Activated T-cell treated with anti-CD3 and anti-CD28 coated beads for 1 hour (primary cell): ENCODE measurements around the gene KIF4A.
"Not testable (repeated sequence)": the region's sequence is repeated elsewhere in the genome, so short reads cannot be mapped to it uniquely, and the experiment has no call there.

Experiments used
- DNase-seq: peaks from one replicate; pipeline ENCODE4 v3.0.0-alpha.2; 2020; ENCODE audit warnings: low read depth

The KIF4A gene

DNA sequence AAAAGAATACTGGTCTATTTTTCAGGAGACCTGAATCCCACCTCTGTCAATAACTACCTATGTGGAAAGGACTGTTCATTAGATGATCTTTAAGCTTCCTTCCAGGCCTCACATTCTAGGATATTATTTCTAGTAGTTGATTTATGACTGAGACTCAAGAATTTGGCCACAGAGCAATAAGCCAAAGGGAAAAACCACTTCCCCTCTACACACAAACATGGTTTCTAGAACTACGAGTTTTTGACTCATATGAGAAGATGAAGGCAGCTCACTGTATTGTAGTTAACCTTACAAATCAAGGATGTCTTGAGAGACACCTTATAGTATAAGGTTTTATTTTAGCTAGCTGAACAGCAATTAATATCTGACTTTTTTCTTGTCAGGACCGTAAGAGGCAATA lies 96.3 kb downstream of the KIF4A start:
- DNase-seq, result no peak

DNA sequence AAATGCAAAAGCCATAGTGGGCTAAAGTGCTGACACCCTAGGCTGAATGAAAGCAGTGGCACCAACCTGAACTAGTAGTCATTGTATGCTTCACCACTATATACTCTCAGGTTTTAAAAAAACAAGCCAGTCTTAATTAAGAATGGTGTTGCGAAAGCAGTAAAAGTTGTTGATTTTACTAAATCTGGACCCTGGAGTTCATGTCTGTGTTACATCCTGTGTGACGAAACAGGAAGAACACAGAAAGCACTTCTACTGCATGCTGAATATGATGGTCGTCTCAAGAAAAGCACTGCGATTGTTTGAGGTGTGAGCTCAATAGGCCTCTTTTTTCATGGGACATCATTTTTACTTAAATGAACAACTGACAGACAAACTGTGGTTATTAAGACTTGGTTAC lies 109.0 kb downstream of the KIF4A start:
- no peak for DNase-seq

DNA sequence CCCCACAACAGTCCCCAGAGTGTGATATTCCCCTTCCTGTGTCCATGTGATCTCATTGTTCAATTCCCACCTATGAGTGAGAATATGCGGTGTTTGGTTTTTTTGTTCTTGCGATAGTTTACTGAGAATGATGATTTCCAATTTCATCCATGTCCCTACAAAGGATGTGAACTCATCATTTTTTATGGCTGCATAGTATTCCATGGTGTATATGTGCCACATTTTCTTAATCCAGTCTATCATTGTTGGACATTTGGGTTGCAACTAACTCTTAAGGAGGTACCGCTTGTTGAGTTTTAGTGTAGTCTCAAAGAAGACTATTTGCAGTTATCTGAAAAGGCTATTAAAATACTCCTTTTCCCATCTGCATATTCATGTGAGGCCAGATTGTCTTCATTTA lies 110.3 kb downstream of the KIF4A start:
- DNase-seq, result not testable (repeated sequence)

DNA sequence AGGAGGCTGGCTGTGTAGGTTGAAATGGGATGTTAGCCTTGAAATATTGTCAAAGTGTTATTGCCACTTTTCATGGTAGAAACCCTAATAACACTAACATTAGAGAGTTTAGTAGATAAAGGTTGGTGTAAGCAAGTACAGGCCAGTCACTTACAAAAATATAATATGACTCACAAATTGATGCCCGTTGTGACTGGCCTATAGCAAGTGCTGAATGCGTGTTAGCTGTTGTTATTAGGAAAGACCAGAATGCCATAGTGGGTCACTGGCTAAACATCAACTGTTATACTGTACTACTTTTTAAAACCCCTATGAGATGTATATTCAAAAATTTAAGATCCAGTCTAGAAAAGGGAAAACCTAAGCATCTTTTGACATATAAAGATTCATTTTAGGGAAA lies 112.8 kb downstream of the KIF4A start:
- no peak for DNase-seq

DNA sequence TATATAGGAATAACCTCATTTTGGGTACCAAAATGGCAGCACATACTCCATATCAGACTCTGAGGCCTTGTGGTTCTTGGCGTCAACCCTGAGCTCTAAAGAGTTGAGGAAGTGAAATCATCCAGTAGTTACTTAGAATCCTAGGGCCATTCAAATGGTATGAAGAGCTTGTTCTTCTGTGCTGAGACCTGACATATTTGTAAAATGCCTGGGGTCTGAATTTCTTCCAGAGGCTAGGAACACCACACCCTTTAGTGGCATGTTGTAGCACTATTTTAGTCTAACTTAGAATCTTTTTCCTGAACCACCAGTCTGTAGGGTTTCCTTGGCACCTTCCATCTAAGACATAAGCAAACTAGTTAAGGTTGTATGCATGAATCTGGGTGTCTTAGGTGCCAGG lies 115.1 kb downstream of the KIF4A start:
- DNase-seq, result no peak

DNA sequence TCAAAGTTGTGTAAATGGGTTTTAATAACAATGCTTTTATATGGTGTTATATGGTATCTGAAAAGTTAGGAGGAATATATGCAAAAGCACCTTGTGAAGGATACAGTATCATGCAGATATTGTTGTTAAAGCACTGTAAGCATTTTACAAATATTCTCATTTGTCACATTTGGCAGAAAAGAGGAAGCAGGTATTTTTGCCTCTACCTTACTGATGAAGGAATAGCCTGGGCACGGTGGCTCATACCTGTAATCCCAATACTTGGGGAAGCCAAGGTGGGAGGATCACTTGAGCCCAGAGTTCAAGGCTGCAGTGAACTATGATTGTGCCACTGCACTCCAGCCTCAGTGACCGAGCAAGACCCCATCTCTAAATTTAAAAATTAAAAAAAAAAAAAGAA lies 121.0 kb downstream of the KIF4A start:
- DNase-seq, result no peak

DNA sequence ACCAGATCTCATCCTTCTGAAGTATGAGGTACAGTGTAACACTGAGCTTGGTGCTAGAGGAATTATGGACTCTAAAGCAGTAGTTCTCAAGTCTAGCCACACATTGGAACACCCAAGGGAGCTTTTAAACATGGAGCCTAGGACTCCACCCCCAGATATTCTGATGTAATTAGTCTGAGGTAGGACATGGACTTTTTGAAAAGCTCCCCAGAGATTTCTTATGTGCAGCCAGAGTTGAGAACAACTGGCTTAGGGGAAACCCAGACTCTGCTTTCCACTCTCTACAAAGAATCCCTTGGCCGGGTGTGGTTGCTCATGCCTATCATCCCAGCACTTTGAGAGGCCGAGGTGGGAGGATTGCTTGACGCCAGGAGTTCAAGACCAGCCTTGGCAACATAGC lies 121.6 kb downstream of the KIF4A start:
- DNase-seq, result no peak

DNA sequence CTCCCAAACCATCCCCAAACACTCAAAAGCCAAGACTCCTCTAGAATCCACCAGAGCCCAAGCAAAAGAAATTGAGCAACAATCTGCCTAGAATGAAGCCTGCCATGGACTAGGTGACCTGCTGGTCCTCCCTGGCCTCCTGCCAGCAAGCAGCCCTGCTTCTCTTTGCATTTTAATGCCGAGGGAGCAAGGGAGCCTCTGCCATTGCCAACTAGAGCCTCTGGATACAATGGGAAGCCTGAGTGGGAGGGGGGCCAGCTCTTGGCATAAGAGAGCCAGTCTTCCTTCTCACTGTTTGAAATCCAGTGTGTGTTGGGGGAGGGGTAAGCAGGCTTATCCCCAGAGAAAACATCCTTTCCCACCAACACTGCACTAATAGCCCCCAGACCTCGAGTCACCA lies 131.7 kb downstream of the KIF4A start:
- no peak for DNase-seq

DNA sequence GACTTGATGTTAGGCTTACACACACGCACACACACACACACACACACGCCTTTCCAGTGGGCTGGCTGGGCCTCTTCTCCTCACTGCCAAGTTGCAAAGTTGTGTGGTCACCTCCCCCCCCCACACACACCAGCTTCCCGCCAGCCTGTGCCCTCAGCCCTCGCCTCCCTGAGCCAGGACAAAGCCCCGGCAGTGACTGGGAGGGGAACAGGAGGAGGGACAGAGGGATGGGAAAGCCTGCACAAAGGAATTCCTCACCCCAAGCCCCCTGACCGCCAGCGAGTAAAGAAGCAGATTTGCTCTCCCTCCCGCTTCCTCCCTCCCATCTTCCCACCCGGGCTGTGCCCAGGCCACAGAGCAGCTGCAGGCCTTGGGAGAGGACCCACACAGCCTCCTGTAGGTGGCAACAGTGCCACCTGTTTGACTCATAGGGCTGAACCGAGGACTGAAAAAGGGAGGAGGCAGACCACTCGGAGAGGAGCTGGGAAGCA lies 133.0 kb downstream of the KIF4A start, which contains the start of gene GDPD2:
Gene GDPD2 (plus strand): TSS at position 464 of the 491 bp plus-strand sequence. CDS start 1,671 bp downstream, outside the sequence.
- no peak for DNase-seq

DNA sequence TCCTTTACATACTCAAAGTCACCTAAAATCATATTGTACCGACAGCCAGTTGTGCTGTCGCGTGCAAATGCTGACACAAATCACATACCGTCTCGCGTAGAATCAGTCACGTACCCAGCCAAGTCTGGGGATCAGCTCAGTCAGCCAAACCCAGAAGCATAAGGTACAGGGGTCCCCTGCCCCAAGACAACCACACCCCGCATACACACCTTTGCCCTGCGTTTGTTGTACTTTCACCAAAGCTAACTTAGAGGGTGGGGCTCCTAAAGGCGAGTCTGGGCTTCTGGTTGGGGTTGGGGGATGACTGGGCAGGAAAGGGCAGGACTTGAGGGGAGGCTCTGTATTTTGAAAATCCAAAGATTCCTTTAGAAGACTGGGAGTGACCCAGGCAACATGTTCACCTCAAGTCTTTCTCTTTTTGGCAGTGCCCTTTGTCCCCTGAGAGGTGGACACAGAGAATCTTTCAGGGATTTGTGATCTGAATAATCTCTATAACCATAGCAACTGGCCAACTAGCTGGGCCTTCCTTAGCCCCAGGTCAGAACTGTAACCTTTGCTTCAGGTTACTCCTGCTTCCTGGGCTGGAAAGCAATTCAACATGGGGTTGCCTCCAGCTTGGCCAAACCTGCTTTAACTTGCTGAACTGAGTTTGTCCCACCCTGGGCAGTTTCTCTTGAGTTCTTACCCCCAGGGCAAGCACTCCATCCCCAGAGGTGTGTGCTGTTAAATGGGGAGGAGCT lies 134.2 kb downstream of the KIF4A start:
- DNase-seq, result no peak

DNA sequence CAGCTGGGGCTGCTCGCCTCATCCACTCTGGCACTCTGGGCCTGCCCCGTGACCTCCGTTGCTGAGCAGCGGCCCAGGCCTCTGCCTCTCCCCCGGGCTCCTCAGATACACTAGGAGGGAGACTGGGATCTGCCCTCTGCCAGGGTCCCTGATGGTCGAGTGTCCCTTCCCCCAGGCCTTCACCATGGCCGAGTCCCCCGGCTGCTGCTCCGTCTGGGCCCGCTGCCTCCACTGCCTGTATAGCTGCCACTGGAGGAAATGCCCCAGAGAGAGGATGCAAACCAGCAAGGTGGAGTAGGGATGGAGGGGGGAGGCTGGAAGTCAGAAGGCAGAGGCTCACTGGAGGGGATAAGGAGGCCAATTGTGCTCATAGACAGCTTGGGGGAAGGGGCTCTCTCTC lies 134.9 kb downstream of the KIF4A start:
- DNase-seq, result no peak

DNA sequence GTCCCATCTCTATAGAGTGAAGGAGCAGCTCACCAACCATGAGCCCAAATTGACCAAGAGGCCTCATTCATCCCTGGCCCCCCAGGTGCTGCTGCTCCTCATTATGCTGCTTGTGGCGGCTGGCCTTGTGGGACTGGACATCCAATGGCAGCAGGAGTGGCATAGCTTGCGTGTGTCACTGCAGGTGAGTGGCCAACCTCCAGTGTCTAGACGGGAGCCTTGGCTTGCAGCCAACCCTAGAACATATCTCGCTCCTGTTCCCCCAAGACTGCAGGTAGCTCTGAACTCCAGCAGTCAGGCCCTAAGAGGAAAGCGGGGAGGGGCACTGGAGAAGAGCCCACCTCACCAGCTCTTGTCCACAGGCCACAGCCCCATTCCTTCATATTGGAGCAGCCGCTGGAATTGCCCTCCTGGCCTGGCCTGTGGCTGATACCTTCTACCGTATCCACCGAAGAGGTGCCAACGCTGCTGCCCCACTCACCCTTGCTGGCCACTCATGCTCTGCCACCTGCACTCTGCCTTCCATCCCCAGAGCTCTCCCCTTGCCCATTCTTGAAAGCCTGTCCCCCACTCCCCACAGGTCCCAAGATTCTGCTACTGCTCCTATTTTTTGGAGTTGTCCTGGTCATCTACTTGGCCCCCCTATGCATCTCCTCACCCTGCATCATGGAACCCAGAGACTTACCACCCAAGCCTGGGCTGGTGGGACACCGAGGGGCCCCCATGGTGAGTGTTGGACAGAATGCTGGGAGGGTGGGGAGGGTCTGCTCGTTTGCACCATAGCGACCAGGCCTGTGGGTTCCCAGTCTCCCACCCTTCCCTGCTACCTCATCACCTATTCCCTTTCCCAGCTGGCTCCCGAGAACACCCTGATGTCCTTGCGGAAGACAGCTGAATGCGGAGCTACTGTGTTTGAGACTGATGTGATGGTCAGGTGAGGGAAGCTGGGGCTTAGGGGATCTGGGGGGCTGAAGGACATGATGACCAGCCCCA lies 136.7 kb downstream of the KIF4A start:
- no peak for DNase-seq

DNA sequence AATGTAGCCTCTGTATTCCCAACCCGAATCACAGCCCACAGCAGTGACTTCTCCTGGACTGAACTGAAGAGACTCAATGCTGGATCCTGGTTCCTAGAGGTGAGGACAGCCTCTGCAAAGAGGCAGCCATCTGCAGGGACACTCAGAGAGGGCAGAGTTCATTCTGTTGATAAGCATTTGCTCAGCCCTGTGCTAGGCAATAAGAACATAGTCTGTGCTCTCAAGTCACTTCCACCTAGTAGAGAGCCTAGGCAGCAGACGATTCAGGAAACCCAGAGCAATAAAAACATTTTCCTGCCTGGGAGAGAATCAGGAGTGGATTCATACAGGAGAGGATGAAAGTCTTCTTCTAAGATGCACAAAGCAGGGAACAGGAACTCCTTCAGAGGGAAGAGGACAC lies 137.5 kb downstream of the KIF4A start:
- DNase-seq, result no peak

DNA sequence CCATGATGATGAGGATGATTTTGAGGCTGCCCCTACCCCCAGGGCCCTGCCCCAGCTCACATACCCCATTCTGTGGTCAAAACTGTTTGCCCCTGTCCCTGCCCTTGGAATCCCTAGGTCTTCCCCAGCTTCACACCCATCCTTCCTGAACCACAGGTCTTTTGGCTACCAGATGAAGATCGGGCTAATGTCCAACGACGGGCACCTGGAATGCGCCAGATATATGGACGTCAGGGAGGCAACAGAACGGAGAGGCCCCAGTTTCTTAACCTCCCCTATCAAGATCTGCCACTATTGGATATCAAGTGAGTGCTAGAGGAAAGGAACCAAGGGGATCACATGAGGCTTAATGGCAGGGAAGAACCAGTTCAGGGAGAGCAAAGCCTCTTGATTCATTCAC lies 139.9 kb downstream of the KIF4A start:
- no peak for DNase-seq

DNA sequence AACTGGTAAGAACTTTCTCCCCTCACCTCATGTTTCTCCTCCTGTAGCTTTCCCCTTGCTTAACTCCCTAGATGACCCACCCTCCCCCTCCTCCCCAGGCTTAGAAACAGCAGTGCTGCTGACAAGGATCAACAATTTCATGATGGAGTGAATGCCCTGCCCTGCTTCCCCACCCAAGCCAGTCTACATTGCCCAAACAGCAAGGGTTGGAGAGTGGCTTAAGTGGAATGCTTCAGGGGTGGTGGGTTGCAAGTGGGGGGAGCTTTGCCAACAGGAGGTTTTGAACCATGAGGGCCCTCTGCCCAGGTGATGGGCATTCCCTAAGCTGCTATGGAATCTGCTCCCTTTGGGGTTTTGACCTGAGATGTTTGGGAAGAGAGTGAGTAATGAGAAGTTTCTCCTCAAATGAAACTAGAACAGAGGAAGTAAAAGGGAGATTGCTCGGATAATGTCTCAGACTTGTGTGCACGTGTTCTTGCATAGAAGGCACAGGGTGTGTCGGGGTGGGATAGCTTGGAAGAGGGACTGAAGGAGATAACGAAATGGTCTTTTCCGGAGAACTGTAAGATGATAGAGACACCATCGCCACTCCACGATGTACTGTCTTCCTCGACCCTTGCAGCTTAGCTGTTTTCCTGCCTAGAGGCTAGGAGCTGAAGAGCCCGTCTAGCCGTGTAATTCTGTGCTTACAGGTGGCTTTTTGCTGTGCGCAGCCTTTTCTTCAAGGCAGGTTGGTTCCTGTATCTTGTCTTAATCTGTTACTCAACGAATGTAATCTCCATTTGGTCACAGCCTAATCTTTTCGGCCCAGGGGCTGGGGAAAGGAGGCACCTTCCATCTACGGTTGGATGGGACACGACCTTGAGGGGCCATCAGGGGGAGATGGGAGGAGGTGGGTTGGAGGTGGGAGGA lies 143.3 kb downstream of the KIF4A start:
- no peak for DNase-seq

DNA sequence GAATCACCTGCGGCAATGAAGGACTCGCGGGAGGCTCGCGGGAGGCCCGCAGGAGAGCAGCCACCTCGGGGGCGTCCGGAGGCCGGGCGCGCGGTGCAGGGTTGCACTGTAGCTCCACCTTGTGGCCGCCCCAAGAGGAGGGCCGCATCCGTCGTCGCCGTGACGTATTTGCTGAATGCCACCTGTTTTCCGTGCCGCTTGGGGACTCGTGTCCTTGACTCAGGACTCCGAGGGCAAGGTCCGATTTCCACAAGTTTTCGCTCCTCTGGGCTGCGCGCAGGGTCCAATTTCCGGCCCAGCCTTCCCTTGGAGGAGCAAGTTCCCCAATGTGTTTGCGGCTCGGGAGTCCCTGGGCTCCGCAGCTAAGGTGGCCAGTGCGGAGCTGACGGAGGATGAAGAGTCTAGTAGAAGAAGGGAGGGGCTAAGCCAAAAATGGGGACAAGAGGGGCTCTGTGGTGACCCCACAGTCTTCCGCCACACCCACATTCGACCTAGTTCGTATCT lies 144.0 kb downstream of the KIF4A start:
- DNase-seq, result peak; percentile 60

DNA sequence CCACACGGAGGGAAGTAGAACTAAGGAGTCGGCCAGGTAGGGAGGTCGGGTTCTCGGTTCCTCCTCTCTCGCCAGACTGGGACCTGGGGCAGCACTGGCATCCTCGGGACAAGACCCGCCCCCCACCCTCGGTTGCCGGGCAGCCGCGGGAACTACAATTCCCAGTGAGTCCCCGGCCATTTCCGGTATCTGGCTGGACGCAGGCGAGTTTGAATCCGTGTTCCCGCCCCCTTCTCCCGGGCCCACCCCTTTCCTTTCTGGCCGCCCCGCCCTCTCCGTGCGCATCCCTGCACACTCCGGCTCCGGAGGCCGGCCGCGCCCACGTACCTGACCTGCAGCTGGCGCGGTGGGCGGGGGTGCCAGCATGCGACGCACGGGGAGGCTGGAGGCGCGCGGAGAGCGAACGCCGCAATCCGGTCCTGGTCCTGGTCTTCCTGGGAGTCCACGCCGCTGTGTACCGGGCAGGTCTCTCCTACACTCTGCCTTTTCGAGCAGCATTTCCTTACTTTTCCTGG lies 144.5 kb downstream of the KIF4A start:
- DNase-seq, result no peak

DNA sequence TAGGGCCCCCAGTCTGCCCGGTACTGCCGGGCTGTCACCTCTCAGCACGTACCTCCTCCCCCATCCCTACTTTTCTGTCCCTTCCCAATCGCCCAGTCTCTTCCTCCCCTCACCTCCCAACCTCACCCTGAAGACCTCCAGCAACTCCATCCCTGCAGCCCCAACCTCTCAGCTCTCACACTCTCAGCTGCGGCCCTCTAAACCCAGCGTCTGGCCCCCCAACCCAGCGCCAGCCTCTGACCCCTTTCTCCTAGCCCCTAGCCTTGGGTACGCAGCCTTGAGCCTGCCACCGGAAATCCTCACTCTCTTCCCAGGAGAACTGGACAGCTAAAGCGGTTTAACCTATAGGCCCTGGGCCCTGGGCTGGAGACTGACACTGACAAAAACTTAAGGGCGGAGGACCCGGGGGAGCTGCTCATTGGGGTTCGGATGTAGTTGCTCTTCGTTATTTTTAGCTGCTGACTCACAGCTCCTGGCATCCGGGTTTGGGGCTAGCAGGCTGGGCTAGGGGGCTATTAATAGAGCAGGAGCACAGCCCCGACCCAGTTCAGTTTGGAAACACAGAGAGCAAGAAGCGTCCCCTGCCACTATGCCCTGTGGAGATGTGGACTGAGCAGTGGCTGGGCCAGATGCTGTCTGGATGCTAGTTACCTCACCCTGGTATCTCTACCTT lies 145.1 kb downstream of the KIF4A start:
- no peak for DNase-seq

DNA sequence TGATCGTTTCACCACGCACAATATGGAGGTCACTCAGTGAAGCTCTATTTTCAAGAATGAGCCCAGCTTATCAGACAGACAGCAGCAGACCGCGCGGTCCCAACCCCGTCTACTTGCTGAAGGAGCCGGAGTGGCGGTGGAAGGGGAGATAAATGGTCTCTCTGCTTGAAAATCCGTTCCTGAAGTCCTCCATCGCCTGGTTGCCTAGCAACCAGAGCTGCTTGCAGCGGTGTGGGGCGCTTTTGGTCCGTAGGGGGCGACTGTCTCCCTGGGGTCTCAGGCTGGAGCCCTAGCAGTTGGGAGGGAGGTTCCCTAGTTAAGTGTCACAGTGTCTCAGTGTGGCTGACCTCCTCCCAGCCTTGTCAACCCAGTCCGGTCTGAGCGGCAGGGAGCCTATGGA lies 146.4 kb downstream of the KIF4A start:
- DNase-seq, result no peak

DNA sequence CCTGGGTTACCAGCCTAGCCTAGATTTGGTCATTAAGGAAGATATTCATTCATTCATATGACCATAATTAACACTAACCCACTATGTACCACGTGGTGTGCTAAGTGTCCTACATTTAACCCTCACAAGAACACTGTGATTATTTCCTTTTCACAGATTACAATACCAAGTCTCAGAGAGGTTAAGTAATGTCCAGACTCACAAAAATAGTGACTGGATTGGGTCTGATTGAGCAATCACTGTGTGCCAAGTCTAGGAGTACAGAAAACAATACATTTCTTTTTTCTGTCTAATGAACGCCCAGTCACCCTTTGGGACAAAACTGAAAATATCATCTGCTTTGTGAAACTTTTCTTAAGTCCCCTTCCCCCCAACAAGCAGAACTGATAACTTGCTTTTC lies 147.1 kb downstream of the KIF4A start:
- DNase-seq, result no peak
